Caco-2 (cell line): Measurements from ENCODE around the gene PPIL1. TPM values are rescaled to one million over a fixed set of nuclear protein-coding genes. Genes with fewer than 3 reads are reported as not detected.

Experiments used
- BruUV-seq: library from RNA; stranded (reverse); fragments of 400-500 nt; replicated peaks from 2 replicates; lab custom pipeline; 2021; lab: Mats Ljungman, UMichigan
- CTCF ChIA-PET: fragments of 300-600 bp; sonication (Branson Sonifier 250); formaldehyde crosslinking; loops from one replicate; lab custom pipeline; 2022; ENCODE audit warnings: antibody characterized with exemption; lab: Charles Lee
- POLR2A ChIA-PET: fragments of 300-600 bp; sonication (Branson Sonifier 250); formaldehyde crosslinking; loops from one replicate; lab custom pipeline; 2022; ENCODE audit warnings: antibody characterized with exemption; lab: Charles Lee
- DNase-seq, 2 experiments: peaks; one replicate each; pipeline versions ENCODE4 v3.0.0 to v3.0.0-alpha.2; 2020 to 2022
- H3K27me3 ChIP-seq: replicated peaks from 2 replicates; pipeline ENCODE4 v1.6.0; 2011; ENCODE audit warnings: low read length; ENCODE audit not compliant: control insufficient read depth, insufficient read depth
- H3K36me3 ChIP-seq: 2 replicates; pipeline ENCODE4 v1.5.1; 2011; ENCODE audit warnings: low read length; ENCODE audit not compliant: control insufficient read depth, insufficient read depth
- H3K4me1 ChIP-seq: fragments of 250-450 bp; sonication (Bioruptor Pico); 2 replicates; pipeline ENCODE4 v1.5.1; 2020; ENCODE audit warnings: mild to moderate bottlenecking
- H3K4me3 ChIP-seq: 2 replicates; pipeline ENCODE4 v1.5.1; 2011; ENCODE audit warnings: low read depth, mild to moderate bottlenecking, control low read depth, low read length
- H3K9me3 ChIP-seq: fragments of 250-450 bp; sonication (Bioruptor Pico); 2 replicates; pipeline ENCODE4 v1.5.1; 2020; ENCODE audit warnings: mild to moderate bottlenecking, moderate library complexity
- H3K27ac Mint-ChIP-seq: one replicate; pipeline ENCODE4 v1.8.0; 2022; ENCODE audit warnings: mixed read lengths; ENCODE audit not compliant: unreplicated experiment
- H3K27me3 Mint-ChIP-seq: one replicate; pipeline ENCODE4 v1.8.0; 2022; ENCODE audit warnings: mixed read lengths; ENCODE audit not compliant: insufficient read depth, unreplicated experiment
- H3K36me3 Mint-ChIP-seq: one replicate; pipeline ENCODE4 v1.8.0; 2022; ENCODE audit warnings: mild to moderate bottlenecking, mixed read lengths; ENCODE audit not compliant: insufficient read depth, unreplicated experiment
- H3K4me1 Mint-ChIP-seq: one replicate; pipeline ENCODE4 v1.8.0; 2022; ENCODE audit warnings: low read depth, mixed read lengths; ENCODE audit not compliant: unreplicated experiment
- H3K4me3 Mint-ChIP-seq: one replicate; pipeline ENCODE4 v1.8.0; 2022; ENCODE audit warnings: mild to moderate bottlenecking, moderate library complexity, mixed read lengths; ENCODE audit not compliant: unreplicated experiment
- H3K9me3 Mint-ChIP-seq: one replicate; pipeline ENCODE4 v1.8.0; 2022; ENCODE audit warnings: mixed read lengths; ENCODE audit not compliant: unreplicated experiment
- intact Hi-C: fragments of 100-400 bp; cut with micrococcal nuclease; formaldehyde crosslinking; loops from one replicate; pipeline ENCODE4 v1.10.0; 2022; ENCODE audit not compliant: unreplicated experiment
- total RNA-seq: library from RNA; stranded (reverse); gene quantifications from 2 replicates; pipeline ENCODE4 v1.2.3, GENCODE V29; 2022
- TF ChIP-seq, protein P1 (sequence below), 2 experiments: fragments of 200-600 bp in 1 of 2; IDR thresholded peaks; 1 replicate in 1 of 2; 2 replicates in 1 of 2; pipeline versions ENCODE4 v1.5.1 to v1.8.0; 2011 to 2022; ENCODE audit warnings: antibody characterized with exemption in 1 of 2, control low read depth in 1 of 2, inconsistent platforms in 1 of 2, low read depth in 1 of 2, low read length in 1 of 2, mild to moderate bottlenecking in 1 of 2, moderate library complexity in 1 of 2; ENCODE audit not compliant: insufficient read depth in 1 of 2, severe bottlenecking in 1 of 2, unreplicated experiment in 1 of 2

Gene PPIL1
- total RNA-seq, 1 experiment from 2014 or later = 61.2 TPM

DNA sequence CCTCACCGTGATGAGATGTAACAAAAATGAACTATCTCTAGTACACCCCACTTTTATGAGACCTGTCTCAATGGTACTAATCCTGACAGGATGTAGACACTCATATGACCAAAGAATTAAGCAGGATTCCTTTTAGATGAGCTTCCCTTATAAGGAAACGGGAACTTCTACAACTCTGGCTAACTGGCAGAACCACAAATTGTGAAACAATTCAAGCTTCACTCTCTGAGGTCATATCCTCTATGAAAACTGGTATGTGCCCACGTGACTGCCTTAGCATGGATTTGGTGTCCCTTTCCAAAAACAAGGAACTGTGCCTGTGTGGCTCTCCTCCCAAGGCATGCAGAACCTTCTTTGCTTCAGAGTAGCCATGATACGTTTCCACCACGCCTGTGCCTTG is 21.3 kb downstream of the PPIL1 start:
- no peak overlapping the region for H3K4me3 Mint-ChIP-seq
- Histone ChIP-seq H3K36me3 (no peaks in the 10 kb centered on the region; the same call in 1 of the 2 replicates), H3K9me3 (no peaks in the 10 kb centered on the region), H3K4me1 (no peaks in the 10 kb centered on the region), H3K27me3 (no peaks in the 10 kb centered on the region), H3K4me3 (no peak overlapping the region)
- H3K36me3 Mint-ChIP-seq = peaks cover 18% of the 10 kb centered on the region
- no peaks in the 10 kb centered on the region for H3K27me3 Mint-ChIP-seq
- ChIA-PET CTCF (interaction anchor here (0.6 to 2.7 kb wide), 5 partner anchors 19 to 88 kb away, joined by 3 to 15 read pairs (median 6); partner anchors contain the start of gene PPIL1), POLR2A (interaction anchor here (1.8 kb wide), 1 partner anchor 21 kb away, joined by 9 read pairs; the partner anchor contains the start of gene PPIL1)
- H3K4me1 Mint-ChIP-seq = peaks cover 4% of the 10 kb centered on the region
- TF ChIP-seq, protein P1, sequence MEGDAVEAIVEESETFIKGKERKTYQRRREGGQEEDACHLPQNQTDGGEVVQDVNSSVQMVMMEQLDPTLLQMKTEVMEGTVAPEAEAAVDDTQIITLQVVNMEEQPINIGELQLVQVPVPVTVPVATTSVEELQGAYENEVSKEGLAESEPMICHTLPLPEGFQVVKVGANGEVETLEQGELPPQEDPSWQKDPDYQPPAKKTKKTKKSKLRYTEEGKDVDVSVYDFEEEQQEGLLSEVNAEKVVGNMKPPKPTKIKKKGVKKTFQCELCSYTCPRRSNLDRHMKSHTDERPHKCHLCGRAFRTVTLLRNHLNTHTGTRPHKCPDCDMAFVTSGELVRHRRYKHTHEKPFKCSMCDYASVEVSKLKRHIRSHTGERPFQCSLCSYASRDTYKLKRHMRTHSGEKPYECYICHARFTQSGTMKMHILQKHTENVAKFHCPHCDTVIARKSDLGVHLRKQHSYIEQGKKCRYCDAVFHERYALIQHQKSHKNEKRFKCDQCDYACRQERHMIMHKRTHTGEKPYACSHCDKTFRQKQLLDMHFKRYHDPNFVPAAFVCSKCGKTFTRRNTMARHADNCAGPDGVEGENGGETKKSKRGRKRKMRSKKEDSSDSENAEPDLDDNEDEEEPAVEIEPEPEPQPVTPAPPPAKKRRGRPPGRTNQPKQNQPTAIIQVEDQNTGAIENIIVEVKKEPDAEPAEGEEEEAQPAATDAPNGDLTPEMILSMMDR (IDR thresholded peaks at IDR 0.05; ENCODE audit: insufficient read depth in 1 of 2, low read depth in 1 of 2, low read length in 1 of 2, severe bottlenecking in 1 of 2, unreplicated experiment in 1 of 2) = no peak
- DNase-seq = no peak
- H3K9me3 Mint-ChIP-seq = no peaks in the 10 kb centered on the region
- intact Hi-C loops = no loop called here
- BruUV-seq = no TSS peak
- peak overlapping the region; percentile 23 for H3K27ac Mint-ChIP-seq

DNA sequence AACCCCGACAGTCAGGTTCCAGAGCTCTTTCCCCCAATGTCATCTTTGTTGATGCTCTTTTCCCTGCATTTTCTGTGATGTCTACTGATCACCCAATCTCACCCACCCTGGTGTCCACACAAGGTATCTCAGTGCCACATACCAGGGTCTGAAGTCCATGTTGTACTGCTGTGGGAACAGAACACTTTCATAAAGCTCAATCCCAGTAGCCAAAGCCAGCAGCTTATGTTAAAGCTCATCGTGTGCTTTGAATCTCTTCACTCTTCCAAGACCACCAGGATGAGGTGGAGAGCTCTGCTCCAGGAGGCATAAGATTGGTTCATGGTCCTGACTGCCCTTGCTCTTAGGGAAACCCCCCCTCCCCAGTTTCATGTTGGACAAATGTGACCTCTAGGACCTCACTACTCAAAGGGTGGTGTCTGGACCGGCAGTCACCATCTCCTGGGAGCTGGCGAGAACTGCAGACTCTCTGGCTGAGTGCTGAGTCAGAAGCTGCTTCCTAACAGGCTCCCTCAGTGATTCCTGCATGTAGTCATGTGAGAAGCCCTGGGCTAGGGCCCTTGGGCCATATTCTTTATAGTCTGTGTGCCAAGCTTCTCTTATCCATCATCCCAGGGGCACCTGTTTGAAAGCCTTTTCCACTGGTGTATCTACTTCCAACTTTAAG is 22.0 kb downstream of the PPIL1 start:
- Histone ChIP-seq H3K4me1 (no peaks in the 10 kb centered on the region), H3K36me3 (no peaks in the 10 kb centered on the region; the same call in 1 of the 2 replicates), H3K27me3 (no peaks in the 10 kb centered on the region), H3K4me3 (no peak overlapping the region), H3K9me3 (no peaks in the 10 kb centered on the region)
- Mint-ChIP-seq H3K27ac (peak overlapping the region; percentile 23), H3K36me3 (peaks cover 18% of the 10 kb centered on the region), H3K4me1 (peaks cover 8% of the 10 kb centered on the region), H3K27me3 (no peaks in the 10 kb centered on the region), H3K4me3 (no peak overlapping the region), H3K9me3 (no peaks in the 10 kb centered on the region)
- TF ChIP-seq, protein P1 (IDR thresholded peaks at IDR 0.05; ENCODE audit: insufficient read depth in 1 of 2, low read depth in 1 of 2, low read length in 1 of 2, severe bottlenecking in 1 of 2, unreplicated experiment in 1 of 2) = no peak
- no TSS peak for BruUV-seq
- ChIA-PET CTCF (interaction anchor here (0.7 to 2.7 kb wide), 11 partner anchors 15 to 99 kb away, joined by 3 to 15 read pairs (median 5); partner anchors contain the start of gene PPIL1), POLR2A (interaction anchor here (1.8 kb wide), 1 partner anchor 22 kb away, joined by 9 read pairs; the partner anchor contains the start of gene PPIL1)
- DNase-seq = no peak
- intact Hi-C loops = no loop called here

DNA sequence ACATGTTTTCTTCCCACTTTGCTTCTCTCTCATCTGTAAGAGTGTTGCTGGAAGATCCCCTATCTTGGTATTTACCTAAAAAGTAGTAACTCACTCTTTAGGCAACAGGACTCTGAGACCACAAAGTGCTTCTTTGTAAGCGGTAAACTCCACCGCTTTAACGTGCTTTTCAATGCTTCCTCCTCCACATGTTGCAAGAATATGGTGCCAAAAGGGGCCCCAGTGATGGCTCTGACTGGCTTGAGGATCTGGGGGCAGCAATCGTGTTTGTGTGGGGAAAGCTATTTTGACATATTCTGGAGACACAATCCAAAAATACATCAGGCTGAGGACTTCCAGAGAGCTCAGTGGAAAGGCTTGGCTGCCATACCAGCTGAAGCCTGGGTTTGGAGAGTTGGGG is 23.0 kb downstream of the PPIL1 start:
- peaks cover 18% of the 10 kb centered on the region for H3K36me3 Mint-ChIP-seq
- Histone ChIP-seq H3K4me3 (no peak overlapping the region), H3K9me3 (no peaks in the 10 kb centered on the region), H3K4me1 (no peaks in the 10 kb centered on the region), H3K27me3 (no peaks in the 10 kb centered on the region), H3K36me3 (no peaks in the 10 kb centered on the region; the same call in 1 of the 2 replicates)
- no peak overlapping the region for H3K27ac Mint-ChIP-seq
- no peak overlapping the region for H3K4me3 Mint-ChIP-seq
- intact Hi-C loops = loop anchor here (1.0 kb wide), 2 partner anchors 41 to 85 kb away; no protein-coding TSS in a partner anchor
- CTCF ChIA-PET = interaction anchor here (0.6 to 2.7 kb wide), 15 partner anchors 22 to 361 kb away, joined by 3 to 16 read pairs (median 4); partner anchors contain the start of gene PPIL1
- H3K27me3 Mint-ChIP-seq = no peaks in the 10 kb centered on the region
- TF ChIP-seq, protein P1 (IDR thresholded peaks at IDR 0.05; ENCODE audit: insufficient read depth in 1 of 2, low read depth in 1 of 2, low read length in 1 of 2, severe bottlenecking in 1 of 2, unreplicated experiment in 1 of 2) = no peak
- no TSS peak for BruUV-seq
- POLR2A ChIA-PET = no interaction called here
- no peaks in the 10 kb centered on the region for H3K9me3 Mint-ChIP-seq
- H3K4me1 Mint-ChIP-seq = peaks cover 8% of the 10 kb centered on the region
- no peak for DNase-seq
